ENCODE results near the gene FBXL22.
A peak's percentile ranks its signal among the peaks of the same experiment; 100 is the strongest.

The FBXL22 gene

GRCh38 chr15:63596676-63597037 is 530 bp upstream of the FBXL22 start:
- TF ChIP-seq CTCF (IDR thresholded peaks at IDR 0.05; ENCODE audit: insufficient read depth, low read length, missing control alignments) = no peak
- H3K4me3 ChIP-seq (ENCODE audit: low read depth, low read length) = no peak overlapping the region; the same call in 1 of the 2 replicates
- ChIA-PET CTCF (interaction anchor here (0.6 to 6.9 kb wide), 8 partner anchors 8 to 308 kb away, joined by 3 to 66 read pairs (median 4); no protein-coding TSS in a partner anchor), POLR2A (interaction anchor here (0.6 to 1.4 kb wide), 2 partner anchors 27 to 87 kb away, joined by 3 to 4 read pairs; no protein-coding TSS in a partner anchor)
- peak; percentile 12 for DNase-seq (ENCODE audit: low read depth, low spot score)

- TF ChIP-seq CTCF (IDR thresholded peaks at IDR 0.05; ENCODE audit: insufficient read depth, low read length, missing control alignments) = no peak
- H3K4me3 ChIP-seq (ENCODE audit: low read depth, low read length) = peak overlapping the region; percentile 36
- ChIA-PET POLR2A (interaction anchor here (1.4 kb wide), 1 partner anchor 88 kb away, joined by 4 read pairs; no protein-coding TSS in a partner anchor), CTCF (interaction anchor here (1.2 to 6.9 kb wide), 10 partner anchors 10 to 308 kb away, joined by 4 to 66 read pairs (median 8); no protein-coding TSS in a partner anchor)
- no peak for DNase-seq (ENCODE audit: low read depth, low spot score)
These were observed 634 bp downstream of the FBXL22 start for GRCh38 chr15:63597821-63598220.

DNA sequence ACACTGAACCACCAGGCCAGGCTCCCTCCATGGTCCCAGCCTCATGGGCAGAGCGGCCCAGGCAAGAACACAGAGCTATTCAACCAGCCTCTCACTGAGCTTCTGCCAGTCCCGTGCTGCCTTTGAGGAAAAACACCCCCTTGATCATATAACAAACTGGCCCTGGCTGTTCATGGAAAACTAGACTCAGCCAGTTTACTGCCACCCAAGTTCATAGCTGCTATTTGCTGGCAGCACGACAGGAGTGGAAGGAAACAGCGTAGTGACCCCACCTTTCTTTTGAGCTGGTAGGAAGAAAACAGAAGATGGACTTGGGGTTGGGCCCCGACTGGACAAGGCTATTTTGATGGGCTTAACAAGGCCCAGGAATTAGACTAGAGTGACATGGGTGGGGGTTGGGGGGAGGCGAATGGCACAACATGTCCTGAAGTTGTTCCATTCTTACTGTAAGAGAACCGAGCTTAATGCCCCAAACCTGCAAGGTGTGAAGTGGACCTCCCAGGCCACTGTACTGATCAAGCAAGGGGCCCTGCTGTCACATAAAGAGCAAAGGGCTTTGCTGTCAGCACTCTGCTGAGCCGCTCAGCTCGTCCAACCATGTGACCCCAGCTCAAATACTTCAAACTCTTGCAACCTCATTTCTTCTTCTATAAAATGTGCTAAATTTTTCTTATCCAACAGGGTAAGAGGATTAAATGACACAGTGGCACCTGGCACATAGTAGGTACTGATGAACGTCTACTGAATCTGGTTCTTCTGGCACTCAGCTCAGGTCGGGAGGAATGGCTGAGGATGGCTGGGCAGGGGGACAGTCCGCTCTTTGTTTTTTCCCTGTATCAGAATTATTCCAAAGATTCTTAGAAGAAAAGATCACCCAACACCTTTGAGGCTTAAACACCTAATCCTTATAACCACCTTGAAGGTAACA is 1.6 kb downstream of the FBXL22 start:
- DNase-seq (ENCODE audit: low read depth, low spot score) = no peak
- ChIA-PET POLR2A (no interaction called here), CTCF (interaction anchor here (1.0 to 6.9 kb wide), 18 partner anchors 11 to 309 kb away, joined by 3 to 66 read pairs (median 4); no protein-coding TSS in a partner anchor)
- no peak overlapping the region; the same call in 1 of the 2 replicates for H3K4me3 ChIP-seq (ENCODE audit: low read depth, low read length)
- TF ChIP-seq CTCF (IDR thresholded peaks at IDR 0.05; ENCODE audit: insufficient read depth, low read length, missing control alignments) = no peak

DNA sequence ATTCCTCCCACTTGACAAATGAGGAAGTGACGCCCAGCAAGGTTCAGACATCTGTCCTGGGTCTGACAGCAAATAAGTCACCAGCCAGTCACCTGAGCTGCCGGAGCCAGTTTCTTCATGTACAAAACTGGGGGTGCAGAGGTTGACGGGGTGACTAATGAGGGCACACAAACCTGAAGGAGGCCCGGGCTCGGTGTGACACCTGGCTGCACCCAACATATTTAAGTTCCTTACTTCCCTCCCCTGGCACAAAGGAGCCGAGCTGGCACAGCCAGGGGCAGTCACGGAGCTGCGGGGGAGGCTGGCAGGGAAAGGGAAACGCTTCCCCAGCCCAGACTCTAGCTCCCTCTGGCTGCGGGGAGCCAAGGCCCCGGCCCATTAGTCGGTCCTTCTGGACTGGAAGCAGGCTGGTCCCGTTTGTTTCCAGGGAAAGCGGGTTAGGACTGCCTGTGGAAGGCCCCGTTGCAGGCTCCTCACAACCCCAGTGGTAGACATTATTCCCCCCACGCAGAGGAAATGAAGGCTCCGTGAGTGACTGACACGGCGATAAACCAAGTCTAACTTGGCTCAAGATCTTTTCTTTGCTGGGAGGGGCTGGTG is 2.3 kb downstream of the FBXL22 start:
- TF ChIP-seq CTCF (IDR thresholded peaks at IDR 0.05; ENCODE audit: insufficient read depth, low read length, missing control alignments) = peak; percentile 50
- POLR2A ChIA-PET = no interaction called here
- CTCF ChIA-PET = interaction anchor here (1.0 to 6.9 kb wide), 21 partner anchors 9 to 310 kb away, joined by 3 to 66 read pairs (median 4); no protein-coding TSS in a partner anchor
- no peak for DNase-seq (ENCODE audit: low read depth, low spot score)
- peak overlapping the region; percentile 59 for H3K4me3 ChIP-seq (ENCODE audit: low read depth, low read length)

DNA sequence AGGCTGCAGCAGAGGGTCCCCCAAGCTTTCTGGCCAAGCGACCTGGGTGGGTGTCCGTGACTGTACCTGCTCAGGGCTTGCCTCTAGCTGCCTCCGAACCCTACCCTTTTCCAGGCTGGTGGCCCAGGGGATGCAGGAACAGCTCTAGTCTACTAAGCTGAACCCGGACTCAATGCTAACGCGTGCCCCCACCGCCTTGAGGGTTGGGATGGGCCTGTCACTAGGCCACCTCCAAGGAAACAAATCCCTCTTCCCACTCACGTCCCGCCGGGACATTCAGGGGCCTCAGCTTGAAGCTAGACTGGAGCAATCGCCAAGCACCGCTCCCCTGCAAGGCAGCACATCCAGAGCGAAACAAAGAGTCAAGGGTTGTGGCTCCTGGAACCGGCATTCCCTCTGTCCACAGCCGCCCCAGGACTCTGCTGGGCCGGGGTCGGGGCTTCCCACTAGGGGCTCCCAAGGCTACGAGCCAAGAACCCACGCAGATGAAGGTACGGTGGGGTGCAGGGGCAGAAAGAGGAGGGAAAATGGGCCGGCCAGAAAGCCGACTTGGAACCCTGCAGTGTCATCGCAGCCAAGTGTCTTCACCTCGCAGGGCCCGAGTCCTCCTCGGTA is 2.9 kb downstream of the FBXL22 start:
- TF ChIP-seq CTCF (IDR thresholded peaks at IDR 0.05; ENCODE audit: insufficient read depth, low read length, missing control alignments) = no peak
- no peak for DNase-seq (ENCODE audit: low read depth, low spot score)
- peak overlapping the region; percentile 59 for H3K4me3 ChIP-seq (ENCODE audit: low read depth, low read length)
- ChIA-PET POLR2A (interaction anchor here (1.1 kb wide), 1 partner anchor 18 kb away, joined by 3 read pairs; no protein-coding TSS in a partner anchor), CTCF (interaction anchor here (0.9 to 6.9 kb wide), 16 partner anchors 10 to 134 kb away, joined by 3 to 66 read pairs (median 4); no protein-coding TSS in a partner anchor)

Data from AG04449 (cell line).